Activated T-cell treated with anti-CD3 and anti-CD28 coated beads for 48 hours (primary cell): ENCODE results near the gene LCN6.

ENCODE experiments used
- DNase-seq: peaks from one replicate; pipeline ENCODE4 v3.0.0-alpha.2; 2020; ENCODE audit warnings: low read depth

The LCN6 gene

DNA sequence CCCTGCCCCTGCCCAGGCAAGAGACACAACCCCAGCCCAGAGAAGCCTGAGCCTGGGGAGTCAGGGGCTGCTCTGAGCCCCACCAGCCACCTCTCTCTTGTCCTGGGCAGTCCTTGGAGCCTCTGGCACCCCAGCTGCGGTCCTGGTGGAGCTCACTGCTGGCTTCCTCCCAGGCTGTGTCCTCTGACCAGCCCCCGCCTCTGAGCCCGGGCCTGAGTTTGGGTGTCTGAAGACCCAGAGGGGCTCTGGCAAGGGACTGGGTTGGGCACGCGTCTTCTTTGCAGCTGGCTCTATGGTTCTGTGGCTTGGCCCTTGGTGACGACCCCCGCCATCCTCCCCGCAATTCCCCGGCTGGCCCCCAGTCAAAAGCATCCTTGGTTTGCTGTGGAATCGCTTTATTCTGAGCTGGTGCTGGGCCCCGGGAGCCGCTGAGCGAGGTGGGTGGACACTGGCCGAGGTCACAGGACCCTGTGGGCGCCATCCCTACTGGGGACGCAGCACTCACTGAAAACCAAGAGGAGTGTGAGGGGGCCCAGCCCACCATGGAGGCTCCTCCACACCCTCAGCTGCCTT, 4.6 kb downstream of the LCN6 start:
- DNase-seq = no peak

DNA sequence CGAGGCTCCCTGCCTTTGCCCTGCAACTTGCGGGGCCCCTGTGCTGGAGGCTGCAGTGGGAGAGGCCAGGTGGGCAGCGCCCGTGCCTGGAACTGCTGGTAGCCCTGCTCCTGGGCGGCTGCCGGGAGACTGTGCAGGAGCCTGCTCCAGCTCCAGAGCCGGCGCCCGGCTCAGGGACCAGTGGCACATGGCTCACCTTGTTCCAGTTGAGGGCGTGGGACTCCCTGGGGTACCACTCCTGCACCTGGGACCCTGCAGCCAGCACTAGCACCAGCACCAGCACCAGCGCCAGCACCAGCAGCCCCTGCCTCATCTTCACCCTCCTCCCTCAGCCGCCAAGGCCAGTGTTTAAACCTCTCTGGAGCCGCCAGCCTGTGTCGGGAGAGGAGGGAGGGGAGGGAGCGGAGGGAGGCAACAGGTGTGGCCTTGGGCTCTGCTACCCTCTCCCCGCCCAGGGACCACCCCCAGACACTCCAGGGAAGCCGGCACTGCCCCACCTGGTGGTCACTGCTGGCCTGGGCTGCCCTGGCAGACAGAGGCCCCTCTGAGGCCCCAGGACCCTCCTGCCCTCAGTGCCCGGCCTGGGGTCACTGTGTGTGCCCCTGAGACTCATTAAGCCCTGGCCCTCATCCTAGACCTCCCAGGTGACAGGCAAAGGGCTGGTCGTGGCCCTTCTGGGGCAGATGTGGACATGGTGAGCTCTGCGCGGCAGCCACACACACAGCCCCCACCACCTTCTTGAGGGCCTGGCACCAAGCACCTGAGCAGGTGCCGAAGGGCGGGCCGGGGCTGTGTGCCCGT, 5.5 kb downstream of the LCN6 start, which contains the start of gene LCN10:
TSS of gene LCN10 (minus strand) at position 350 of the 801 bp plus-strand sequence. CDS start at position 313, 37 bp downstream.
- DNase-seq = no peak

DNA sequence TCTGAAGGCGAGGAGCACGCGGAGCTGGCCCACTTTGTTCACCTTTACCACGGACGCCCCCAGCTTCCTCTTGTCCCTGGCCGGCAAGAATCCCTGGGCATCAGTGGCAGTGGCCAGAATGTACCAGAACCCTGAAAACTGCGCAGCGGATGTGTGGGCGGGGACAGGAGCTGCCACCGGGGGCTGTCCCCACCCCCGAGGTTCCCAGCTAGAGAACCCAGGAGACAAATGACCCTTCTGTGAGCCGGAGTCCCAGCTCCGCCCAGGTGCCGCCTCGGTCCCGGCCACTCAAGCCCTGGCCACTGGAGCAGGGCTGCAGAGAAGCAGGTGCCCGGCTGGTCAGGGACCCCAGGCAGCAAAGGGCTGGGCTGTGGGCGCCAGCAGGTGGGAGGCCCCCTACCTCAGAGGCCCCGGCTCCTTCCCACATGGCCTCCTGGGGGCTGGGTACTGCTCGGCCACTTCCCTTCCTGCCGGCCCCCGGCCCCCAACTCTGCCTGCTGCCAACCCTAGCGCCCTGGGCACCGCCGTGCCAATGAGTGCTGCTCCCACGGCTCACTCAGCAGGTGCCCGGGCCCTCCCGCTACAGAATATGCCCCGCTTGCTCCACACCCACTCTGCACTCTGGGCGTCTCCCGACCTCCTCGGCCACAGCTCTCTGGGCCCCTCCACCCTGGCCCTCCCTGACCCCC, 6.3 kb downstream of the LCN6 start:
- DNase-seq = no peak

DNA sequence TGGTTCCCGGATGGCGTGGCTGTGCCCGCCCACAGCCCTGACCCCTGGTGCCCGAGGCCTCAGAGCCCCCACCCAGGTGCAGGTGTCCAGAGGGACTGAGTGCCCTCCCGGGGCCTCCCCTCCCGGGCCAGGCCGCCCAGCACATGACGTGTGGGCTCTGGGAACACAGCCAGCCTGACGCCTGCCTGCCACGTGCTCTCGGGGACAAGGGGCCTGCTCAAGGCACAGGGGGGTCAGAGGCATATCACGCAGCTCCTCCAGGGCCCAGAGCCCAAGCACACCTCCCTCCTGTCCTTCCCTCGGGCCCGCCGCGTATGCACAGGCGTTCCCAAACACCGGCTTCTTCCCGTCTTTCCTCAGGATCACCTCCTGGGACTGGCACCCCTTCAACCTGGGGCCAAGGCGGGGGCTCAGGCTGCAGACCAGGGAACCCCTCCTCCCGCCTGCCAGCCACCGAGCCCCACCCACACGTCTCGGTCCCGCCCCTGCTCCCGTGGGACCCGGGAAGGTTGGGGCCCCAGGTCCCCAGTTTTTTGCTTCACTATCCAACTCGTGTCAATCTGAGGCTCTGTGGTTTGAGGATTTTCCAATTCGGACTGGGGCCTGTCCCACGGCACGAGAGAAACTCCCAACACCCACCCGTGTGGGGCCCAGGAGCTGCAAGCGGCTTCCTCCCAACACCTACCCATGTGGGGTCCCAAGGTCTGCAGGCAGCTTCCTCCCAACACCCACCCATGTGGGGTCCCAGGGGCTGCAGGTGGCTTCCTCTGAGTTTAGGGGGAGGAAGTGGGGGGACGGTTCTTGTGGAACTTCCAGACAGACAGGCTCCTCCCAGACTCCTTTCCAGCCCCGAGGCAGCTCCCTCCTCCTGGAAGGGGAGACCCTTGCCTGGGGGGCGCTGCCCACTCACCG, 7.1 kb downstream of the LCN6 start:
- DNase-seq = no peak

DNA sequence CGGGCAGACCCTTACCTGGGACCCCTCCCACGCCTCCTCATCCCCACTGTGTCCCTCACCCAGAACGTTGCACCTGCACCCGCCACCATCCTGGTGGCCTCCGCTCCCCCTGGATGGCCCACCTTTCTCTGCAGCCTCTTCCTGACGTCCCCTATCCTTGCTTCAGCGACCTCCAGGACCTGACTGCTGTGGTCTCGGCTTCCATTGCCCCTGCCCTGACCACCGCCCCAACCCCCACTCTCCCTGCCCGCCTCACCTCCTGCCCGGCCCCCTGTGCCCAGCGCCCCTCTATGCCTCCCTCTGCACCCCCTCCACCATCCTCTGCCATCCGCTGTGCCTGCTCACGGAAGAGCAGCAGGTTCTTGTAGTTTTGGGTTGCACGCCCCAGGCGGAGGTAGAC, 7.8 kb downstream of the LCN6 start:
- no peak for DNase-seq

DNA sequence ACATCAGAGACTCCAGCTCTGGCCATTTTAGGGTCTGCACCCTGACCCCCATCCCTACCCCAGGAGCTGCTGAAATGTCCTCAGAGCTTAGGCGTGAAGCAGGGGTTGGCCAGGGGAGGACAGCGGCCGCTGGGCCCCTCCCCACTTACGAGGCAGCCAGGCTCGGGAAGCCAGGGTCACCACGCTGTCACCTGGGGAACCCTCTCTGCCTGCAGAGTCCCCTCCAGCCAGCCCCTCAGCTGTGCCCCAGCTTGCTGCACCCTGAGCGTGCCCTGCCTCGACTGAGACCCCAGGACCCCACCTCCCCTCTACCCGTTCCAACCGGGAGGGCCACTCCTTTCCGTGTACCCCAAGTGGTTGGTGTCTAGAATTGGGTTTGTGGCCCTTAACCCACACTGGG, 8.3 kb downstream of the LCN6 start:
- no peak for DNase-seq

DNA sequence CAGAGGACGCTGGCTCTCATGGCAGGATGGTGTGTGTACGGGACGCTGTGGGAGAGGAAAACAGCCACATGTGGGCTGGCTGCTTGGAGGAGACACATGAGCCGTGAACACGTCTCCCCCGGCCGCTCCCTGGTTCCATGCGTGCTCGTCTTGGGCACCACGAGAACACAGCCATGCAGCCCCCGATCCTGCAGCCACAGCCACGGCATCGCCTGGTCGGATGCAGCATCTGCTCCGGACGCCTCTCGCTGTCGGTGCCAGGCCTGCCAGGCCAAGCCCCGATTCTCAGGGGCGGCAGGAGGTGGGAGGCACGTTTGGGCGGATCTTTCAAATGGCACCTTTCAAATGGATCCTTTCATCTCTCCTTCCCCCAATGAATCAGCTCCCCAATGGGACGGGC, 8.8 kb downstream of the LCN6 start:
- DNase-seq = no peak

DNA sequence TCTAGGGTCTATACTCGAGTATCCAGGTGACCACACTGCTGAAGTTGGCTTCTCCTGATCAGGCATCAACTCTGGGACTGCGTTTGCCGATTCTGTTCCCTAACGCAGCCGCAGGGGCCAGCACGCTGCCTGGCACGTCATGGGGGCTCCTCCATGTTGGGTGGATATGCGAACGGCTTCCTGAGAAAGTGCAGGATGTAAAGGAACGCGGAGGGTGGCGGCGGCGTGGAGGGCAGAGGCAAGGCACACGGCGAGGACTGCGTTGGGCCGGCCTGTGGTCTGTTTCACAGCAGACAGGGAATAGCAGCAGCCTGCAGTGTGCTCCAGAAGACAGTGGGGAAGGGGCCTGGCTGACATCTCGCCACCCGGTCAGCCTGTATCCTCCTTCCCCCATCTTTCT, 9.4 kb downstream of the LCN6 start:
- no peak for DNase-seq

DNA sequence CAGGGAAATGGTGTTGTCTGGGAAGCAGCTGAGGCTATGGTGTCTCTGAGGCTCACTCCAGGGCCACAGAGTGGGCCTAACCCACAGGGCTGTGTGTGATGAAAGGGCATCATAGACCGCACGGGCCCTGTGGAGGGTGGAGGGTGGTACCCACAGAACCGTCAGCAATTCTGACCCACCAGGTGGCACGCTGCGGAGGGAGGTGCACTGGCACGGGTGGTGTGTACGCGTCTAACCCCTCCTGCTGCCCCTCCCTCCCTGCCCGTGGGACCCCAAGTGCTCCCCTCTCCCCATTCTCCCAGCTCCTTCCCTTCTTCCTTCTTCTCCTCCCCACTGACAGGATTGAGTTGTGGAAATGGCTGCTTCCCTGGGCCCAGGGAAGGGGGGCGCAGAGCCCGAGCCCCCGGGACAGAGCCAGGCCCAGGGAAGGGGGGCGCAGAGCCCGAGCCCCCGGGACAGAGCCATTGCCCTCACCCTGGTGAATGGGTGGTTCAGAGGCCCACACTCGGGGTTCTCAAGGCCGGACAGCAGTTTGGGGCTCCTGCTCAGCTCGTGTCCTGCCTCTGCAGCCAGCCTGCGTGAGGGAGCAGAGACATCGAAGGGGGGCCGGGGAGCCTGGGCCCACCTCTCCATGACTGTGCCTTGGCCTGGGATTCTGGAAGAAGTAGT, 12.4 kb downstream of the LCN6 start:
- DNase-seq = no peak

DNA sequence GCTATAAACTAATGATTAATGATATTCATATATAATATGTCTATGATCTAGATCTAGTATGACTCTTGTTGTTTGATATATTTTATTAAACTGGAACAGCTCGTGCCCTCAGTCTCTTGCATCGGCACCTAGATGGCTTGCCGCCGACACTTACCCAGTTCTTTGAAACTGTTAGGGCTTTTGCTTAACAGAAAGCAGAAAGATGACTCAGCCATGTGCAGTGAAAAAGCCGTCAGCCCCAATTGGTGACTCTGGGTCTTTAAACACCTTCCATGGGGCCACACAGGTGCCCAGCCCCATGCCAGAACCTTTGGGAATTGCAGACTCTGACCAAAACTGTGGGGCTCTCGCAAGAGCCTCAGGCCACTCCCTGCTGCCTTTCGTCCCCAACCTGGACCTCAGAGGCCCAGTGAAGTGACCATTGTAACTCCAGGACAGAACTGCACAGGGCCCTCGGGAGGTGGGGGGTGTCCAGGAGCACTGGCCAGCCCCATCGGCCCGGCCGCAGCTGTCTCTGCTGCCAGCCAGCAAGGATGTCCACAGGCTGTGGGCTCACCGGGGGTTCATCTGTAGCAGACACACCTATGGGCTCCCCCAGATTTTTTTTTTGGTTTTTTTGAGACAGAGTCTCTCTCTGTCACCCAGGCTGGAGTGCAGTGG, 13.4 kb downstream of the LCN6 start:
- no peak for DNase-seq

DNA sequence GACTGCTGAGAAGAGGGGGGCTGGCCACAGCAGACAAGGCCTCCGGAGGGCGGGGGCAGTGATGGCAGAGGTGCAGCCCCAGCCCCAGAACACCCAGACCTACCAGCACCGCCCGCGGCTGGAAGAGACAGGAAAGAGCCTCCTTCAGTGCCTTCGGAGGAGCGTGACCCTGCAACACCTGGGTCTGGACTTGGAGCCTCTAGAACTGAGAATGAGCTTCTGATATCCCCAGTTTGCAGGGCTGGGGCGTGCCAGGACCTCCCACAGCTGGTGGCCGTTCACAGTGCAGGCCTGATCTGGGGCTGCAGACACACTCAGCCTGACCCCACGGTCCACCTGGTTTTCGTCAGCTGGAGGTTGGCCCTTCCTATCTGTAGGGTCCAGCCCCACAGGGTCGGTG, 14.7 kb downstream of the LCN6 start:
- no peak for DNase-seq

DNA sequence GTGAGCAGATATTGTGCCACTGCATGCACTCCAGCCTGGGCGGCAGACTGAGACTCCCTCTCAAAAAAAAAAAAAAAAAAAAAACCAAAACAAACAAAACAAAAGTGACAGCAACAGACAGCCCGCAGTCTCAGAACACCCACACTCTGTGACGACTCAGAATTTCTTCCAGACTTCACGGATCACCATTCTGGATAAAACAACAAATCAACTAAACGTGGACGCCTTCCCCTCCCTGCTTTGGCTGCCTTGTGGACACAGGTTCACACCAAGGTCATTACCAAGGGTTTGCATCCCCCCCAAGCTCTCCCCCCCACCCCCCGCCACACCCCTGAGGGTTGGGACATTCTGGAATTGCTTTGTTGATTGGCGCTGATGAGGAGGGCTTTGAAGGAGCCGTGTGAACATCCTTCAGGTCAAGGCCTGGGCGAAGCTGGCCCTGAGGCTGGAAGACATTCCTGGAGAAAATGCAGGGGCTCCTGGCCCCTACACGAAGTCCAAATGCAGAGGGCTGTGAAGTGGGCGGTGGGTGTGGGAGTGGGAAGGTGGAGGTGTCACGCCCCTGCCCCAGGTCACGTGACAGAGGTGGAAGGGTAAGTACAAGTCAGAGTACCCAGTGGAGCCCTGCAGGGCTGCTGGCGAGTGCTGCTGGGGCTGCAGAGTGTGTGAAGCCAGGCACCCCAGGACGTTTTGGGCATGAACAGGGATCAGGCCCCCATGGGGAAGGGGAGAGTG, 15.7 kb downstream of the LCN6 start:
- DNase-seq = no peak

DNA sequence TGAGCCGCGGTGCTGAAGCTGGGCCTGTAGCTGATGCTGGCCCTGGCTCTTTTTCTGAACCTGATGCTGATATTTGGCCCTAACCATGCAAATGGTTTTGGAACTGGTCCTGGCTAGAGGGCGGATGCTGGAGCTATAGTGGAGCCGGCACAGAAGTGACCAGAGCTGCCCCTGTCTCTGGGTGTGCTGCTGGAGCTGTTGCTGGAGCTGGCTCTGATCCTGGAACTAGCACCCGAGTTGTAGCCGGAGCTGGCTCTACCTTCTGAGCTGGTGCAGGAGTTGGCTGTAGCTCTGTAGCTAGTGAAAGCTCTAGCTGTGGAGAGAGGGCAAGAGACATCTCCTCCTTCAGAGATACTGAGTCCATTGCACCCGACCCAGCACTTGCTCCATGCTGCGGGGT, 18.4 kb downstream of the LCN6 start:
- no peak for DNase-seq

DNA sequence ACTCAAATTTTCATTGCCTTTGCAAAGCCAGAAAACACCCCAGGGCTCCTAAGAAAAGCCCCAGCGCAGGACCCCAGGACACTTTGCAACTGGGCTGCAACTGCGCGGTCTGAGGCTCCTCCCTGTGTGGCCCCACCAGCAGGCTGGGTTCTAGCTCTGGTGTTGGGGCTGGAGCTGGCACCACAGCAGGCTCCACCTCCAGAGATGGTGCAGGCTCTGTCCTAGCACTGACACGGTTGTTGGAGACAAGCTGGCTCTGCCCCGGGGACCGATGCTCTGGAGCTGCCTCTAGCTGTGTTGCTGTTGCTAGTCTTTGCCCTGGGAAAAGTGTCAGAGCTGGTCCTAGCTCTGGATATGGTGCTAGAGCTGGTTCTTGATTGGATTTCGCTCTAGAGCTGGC, 19.2 kb downstream of the LCN6 start:
- no peak for DNase-seq

DNA sequence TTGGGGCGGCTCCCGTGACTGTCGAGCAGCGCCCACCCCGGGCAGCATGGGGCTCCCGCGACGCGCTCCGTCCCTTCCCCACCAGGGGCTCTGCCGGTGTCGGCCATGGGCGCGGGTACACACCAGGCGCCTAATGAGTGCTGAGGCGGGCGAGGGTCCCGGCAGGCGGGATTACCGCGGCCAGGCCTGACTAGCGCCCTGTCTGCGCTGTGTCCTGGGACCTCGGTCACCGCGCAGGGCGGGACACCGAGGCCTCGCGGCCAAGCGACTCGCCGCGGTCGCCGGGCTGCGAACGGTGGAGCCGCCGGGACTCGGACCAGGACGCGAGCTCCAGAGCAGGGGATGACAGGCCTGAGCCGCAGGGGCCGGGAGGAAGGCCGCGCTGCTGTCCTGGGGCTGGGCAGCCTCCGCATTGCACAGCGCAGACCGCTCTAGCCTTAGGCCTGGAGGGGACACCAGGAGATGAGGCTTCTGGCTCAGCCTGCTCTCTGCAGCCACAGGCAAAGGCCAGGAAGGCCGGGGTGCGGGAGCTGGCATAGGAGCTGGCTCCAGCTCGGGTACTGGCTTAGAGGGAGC, 19.7 kb downstream of the LCN6 start:
- DNase-seq = no peak

DNA sequence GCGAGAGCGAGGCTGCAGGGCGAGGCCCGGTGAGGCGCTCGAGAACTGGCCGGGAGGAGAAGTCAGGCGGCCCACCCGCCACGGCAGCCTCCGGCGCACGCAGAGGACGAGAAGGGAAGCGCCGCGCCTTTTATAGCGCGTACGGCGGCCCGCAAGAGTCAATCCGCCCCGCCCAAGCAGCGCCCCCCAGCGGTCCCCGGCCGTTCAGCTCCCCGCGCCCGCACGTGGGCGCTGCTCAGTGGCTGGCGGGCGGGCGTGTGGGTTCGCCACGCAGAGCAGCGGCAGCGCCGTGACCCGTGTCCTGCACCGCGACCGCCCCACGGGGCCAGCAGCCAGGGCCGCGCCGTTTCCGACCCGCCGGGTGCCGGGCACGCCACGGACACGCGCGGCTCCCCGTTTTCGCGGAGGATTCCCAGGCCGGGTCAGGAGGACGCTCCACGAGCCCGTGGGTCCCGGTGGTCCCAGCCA, 20.2 kb downstream of the LCN6 start:
- DNase-seq = peak; percentile 93

DNA sequence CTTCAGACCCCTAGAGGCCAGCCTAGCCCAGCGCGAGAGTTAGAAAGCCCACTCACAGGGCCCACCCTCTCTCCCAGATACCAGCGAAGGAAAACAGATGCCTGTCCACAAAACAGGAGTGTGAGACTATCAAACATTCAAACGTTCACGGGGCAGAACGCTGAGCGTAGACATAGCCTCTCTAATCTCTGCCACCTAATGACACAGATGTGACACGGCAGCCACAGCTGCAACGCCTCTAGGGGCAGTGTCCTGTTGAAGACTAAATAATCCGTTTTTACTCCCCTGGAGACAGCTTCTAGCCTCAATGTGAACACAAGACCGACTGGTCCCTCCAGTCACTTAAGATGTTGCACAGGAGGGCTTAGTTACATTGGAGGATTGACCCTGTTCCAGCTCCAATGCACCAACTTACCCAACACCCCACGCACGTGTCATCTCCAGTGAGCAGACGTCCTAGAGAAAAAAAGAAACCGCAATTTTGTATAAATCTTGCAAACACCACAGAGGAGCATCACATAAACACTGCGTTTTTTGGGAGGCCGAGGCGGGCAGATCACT, 21.6 kb downstream of the LCN6 start:
- no peak for DNase-seq

DNA sequence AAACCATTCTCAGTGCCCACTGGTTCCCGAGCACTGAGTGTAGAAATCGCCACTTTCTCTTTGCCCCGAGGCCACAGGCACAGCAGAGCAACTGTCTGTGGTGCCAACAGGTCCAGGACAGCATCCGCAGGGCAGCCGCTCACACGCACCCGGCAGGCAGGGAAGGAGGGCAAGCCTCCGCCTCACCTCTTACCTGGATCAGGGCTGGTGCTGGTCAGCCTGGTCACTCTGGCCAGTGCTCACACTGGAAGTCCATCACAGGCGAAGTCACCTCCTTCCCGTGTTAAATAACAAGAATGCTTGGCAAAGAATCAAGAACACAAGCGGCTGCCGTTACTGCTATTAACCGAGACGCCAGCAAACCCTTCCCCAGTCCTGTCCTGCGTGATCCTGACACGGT, 22.2 kb downstream of the LCN6 start:
- DNase-seq = no peak

DNA sequence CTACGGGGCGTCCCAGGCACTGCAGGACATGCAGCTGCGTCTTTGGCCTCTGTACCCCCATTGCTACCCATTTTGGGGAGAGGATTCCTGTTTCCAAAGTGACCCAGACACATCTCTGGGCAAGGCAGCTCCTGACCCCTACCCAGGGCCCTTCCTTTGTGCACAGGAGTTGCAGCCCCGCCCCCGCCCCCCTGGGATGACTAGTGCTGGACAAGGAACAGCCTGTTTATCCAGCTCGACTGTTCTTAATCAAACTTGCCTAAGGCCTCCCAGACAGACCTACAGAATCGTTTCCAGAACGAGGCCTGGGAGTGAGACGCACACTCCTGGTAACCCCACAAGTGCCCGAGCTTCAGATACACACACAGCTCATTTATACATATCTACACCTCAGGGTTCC, 22.7 kb downstream of the LCN6 start:
- DNase-seq = no peak

DNA sequence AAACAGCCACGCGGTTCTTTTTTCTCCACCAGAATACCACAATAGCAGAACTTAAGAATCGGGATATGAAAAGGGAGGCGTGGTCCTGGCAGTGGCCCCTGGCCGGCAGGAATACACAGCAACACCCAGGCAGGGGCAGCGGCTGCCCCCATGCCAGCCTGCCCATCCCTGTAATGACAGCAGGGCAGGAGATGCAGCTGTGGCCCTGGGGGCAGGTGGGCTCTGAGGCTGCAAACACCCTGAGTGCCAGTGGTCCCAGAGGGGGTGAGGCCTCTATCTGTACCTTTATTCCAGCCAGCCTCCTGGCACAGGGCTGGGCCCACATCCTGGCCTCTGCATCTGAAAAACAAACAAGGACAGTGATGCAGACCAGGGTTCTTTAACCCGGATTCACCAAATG, 23.6 kb downstream of the LCN6 start:
- DNase-seq = no peak
